ENCODE measurements around the gene SCARF1.

SCARF1 gene

DNA sequence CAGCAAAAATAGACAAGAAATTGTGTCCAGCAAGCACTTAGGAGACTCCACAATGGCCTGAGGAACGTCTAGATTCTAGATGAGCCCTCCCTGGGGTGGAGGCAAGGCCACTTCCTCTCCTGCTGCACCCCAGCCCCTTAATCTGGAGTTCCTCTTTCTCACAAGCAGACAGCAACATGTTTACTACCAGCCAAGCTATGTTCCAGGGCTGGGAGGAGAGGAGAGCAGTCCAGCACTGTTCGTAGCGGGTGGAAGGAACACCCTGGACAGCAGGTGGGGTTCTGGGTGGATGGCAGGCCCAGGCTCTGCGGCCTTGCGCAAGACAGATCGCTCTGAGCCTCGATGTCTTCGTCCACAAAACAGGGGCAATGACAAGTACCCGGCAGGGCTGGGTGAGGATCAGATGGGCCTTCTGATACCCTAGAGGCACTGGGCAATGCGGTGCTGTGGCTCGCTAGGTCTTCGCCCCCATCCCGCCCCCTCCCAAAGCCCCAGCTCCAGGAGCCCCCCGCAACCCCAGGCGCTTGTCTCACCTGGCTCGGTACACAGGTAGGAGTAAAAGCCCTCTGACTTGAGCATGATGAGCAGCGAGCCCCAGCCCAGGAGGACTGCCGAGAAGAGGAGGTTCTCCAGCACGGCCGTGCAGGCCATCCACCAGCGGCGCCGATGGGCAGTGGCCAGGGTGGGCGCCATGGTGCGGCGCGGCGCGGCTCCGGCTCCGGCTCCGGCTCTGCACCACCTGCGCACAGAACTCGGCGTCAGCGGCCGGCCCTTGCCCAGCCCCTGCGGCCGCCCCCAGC is 18.1 kb downstream of the SCARF1 start:
- ATAC-seq, result no peak

DNA sequence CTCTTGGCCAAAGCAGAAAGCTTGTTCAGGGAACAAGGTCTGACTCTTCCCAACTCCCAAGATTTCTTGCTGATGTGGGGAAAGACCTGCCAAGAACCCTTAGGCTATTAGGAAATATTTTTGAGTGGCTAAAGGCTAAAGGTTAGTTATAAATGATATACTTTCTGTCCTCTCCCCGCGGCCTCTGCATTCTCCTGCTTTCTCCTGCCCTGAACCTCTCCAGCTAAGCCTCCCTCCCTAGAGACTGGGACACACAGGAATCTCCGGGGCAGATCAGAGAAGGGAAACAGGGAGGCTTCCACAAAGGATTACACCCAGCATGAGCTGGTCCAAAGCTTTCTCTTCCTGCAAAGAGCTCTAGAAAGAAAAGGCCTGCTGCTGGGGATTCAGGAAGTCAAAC is 19.2 kb downstream of the SCARF1 start:
- ATAC-seq, result no peak

GRCh38 chr17:1625581-1625980 is 20.0 kb downstream of the SCARF1 start:
- no peak for ATAC-seq

GRCh38 chr17:1625053-1625452 is 20.5 kb downstream of the SCARF1 start:
- ATAC-seq, result no peak

GRCh38 chr17:1624650-1625049 is 20.9 kb downstream of the SCARF1 start:
- ATAC-seq, result no peak

DNA sequence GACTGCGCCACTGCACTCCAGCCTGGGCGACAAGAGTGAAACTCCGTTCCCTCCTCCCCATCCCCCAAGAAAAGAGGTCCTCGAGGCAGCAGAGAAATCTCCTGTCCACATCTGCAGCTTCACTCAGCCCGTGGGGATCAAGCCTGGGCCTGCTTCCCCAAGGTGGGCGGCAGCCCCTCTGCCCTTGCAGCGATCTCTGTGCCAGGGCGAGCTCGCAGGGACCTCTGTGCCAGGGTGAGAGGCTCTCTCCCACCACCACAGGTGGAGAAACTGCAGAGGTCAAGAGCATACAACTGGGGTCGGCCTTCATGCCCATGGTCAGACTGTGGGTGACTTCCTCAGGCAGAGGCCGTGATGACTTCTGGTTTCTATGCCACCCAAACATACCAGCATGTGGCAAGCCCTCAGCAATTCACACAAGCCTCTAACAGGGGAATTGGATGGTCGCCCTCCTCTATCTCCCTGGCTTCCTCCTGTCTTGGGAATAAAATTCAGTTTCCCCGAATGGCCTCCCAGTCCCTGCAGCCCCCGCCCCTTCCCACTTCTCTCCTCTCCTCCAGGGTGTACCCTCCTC is 22.4 kb downstream of the SCARF1 start:
- no peak for ATAC-seq

DNA sequence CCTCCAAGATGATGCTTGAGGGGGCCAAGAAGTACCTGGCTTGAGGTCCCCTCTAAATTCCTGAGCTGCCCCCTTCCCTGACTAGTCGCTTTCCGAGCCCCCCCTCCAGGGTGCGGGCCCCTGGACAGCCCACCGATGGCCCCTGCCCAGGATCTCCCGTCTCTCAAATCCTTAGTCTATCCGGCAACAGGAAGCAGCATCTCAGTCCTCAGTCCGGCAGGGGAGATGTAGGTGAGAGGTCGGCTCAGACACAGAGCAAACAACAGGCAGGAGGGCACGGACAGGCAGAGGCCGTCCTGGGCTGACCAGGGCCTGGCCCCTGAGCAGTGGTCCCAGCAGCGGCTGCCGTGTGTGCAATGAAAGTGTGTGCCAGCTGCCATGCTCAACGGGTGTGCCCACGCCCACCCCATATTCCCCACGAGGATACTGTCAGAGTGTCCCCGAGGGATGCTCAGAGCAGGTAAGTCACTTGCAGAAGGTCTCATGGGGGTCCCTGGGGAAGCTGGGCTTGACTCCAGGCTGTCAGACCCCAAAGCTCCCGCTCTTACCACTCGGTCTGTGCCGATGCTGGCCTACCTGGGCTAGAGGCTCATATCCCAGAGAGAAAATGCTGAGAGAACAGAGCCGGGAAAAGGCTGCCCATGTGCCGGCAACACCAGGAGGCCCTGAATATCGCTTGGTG is 24.1 kb downstream of the SCARF1 start:
- ATAC-seq, result no peak

- ATAC-seq, result no peak
Observed at GRCh38 chr17:1620486-1620885, 25.0 kb downstream of the SCARF1 start.

DNA sequence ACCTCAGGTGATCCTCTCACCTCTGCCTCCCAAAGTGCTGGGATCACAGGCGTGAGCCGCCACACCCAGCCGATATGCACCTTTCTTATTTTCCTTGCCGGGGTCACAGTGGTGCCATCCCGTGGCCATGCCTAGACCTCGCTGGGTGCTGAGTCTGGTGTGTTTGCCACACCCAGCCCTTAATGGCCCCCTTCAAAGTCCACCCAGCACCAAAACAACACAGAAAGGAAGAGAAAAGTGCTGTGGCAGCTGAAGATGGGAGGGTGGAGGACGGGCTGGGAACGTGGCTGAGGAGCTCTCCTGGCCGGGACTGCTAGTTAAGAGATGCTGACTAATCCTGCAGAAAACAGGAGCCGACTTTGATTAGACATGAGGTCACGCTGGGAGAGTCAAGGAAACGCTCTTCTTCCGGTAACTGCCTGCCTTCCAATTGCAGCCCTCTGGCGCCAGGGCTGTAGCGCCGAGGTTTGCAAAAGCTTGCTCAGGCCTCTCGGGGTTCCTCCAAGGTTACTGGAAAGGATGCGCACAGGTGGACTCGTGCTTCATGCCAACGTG is 27.8 kb downstream of the SCARF1 start:
- ATAC-seq, result no peak

GRCh38 chr17:1616101-1616500 is 29.4 kb downstream of the SCARF1 start:
- no peak for ATAC-seq

- no peak for ATAC-seq
Observed at GRCh38 chr17:1612400-1612799, 33.1 kb downstream of the SCARF1 start.

DNA sequence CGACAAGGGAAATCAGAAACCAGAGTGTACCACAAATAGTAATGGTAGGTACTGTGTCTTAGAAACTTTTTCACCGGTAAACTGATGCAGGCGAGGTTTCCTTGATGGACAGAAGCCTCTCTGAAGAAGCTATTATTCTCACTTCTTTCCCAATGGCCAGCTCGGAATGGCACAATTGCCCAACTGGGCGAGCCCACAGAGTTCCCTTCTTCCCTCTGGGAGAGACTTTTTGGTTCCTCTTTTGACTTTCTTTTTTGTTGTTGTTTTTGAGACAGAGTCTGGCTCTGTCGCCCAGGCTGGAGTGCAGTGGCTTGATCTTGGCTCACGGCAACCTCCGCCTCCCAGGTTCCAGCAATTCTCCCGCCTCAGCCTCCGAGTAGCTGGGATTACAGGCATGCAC is 33.8 kb downstream of the SCARF1 start:
- no peak for ATAC-seq

DNA sequence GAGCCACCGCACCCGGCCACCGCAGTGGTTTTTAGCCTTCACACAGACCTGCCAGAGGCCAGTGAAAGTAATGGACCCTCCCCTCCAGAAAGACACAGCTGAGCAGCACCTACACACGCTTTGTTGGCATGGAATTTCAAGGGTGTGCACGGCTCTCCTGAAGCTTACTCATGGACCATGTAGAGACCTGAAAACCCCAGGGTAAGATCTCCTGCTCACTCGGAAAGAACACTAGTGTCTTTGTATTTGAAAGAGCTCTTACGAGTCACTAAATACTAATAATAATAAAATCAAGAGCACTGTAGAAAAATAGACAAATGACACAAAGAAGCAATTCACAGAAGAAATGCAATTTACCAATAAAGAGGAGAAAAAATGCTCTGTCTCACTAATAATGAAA is 36.9 kb downstream of the SCARF1 start:
- ATAC-seq, result no peak

DNA sequence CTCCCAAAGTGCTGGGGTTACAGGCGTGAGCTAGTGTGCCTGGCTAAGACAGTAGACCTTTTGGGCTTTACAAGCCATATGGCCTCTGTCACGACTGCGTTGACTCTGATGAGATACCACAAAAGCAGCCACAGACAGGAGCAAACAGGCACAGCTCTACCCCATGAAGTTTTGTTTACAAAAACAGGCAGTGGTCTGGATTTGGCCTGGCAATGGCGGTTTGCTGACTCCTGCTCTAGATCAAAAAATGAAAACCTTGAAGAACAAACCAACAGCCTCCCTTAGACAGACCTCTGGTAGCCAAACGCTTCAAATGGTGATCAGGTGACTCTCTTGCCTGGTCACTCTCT is 37.6 kb downstream of the SCARF1 start:
- ATAC-seq, result peak; percentile 7 to 12

DNA sequence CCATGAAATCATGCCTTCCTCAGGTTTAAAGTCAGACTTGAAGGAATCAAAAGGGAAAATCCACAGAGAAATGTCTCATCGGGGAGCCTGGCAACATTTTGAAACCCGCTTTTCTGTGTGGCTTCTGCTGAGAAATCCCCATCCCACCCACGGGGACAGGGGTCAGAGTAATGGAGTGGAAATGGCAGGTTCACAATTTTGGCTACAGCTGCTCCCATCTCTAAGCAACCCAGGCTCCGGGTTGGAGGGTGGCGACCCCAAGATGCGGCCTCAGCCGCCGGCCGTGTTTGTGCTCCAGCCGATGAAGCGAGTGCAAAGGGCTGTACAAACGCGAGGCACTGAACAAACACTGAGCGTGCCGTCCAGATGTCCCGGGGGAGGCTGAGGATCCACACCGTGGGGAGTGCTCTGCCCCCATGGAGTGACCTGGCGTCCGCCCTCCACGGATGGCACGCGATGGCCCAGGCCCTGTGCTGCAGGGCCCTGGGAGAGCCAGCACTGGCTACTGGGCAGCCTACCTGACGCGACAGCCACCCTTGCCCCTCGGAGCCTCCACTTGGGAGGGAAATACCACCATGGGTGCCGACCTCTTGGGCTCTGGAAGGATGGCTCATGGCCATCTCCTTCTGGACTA is 39.1 kb downstream of the SCARF1 start:
- no peak for ATAC-seq

DNA sequence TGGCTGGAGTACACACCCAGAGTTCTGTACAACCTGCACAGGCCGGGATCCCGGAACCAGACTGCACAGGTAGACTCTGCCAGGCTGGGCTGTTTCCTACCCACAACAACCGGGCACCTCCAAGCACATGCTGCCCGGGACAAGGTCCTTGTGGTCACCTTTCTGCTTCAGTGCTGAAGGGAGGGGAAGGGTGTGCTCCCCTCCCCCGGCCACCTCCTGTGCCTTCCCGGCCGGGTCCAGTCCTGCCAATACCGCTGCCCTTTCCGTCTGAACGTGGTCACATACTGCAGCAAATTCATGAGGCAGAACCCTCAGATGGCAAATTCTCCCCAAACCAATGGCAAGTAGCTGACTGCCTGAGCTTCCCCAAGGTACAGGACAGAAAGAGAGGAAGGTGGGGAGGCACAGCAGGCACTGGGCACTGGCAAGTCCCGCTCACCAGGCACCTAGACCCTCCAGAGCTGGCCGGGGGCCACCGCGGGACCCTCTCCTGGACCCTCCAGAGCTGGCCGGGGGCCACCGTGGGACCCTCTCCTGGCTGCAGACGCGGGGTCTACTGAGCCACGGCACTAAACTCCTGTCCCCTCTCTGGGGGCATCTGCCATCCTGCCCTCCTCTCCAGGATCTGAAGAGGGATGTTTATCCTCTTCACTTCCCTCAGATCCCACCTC is 39.7 kb downstream of the SCARF1 start:
- no peak for ATAC-seq

GRCh38 chr17:1604831-1605528 is 40.6 kb downstream of the SCARF1 start:
- ATAC-seq, result no peak

DNA sequence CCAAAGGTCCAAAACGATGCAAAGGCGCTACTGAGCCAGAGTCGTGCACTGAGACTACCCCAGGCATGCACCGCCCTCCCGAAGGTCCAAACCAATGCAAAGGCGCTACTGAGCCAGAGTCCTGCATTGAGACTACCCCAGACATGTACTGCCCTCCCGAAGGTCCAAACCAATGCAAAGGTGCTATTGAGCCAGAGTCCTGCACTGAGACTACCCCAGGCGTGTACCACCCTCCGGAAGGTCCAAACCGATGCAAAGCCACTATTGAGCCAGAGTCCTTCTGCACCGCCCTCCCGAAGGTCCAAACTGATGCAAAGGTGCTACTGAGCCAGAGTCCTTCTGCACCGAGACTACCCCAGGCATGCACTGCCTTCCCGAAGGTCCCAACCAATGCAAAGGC is 44.0 kb downstream of the SCARF1 start:
- no peak for ATAC-seq

- ATAC-seq, result no peak
Observed at GRCh38 chr17:1598399-1599095, 47.0 kb downstream of the SCARF1 start.

GRCh38 chr17:1597861-1598342 is 47.6 kb downstream of the SCARF1 start:
- no peak for ATAC-seq

- no peak for ATAC-seq
Observed at GRCh38 chr17:1593630-1593931, 52.0 kb downstream of the SCARF1 start.
